Aorta (tissue), 4 donors: ENCODE results near the gene CLDN9. TPM values are rescaled to one million over a fixed set of nuclear protein-coding genes. Genes with fewer than 3 reads are reported as not detected.

Experiments
- polyA plus RNA-seq, 2 donors: library from polyadenylated mRNA; stranded (reverse); fragments of 200-250 nt; gene quantifications; one replicate each; pipeline ENCODE4 v1.2.3, GENCODE V29; 2013
- total RNA-seq, 2 donors: library from RNA; stranded (reverse); fragmentation: NEBNext Ultra II Directional; extraction: Animal tissue kit (Norgen Biotek cat#: 25700); gene quantifications; one replicate each; pipeline ENCODE4 v1.2.1, GENCODE V29; 2021
- donor health status: healthy with polysubstance abuse.
- donor health status: Bipolar disorder and iron deficiency.
- donor health status: DM: no; HTN: no; CAD: no.
- donor health status: DM: yes; HTN: yes; CAD: no.

The CLDN9 gene
- total and polyA plus RNA-seq, 4 donors, result 0.18 to 0.20 TPM; not detected in 2

Other genes with a start within 250 kb of the CLDN9 start
- 100 to 1,000 TPM; 146 to 174 TPM for gene ELOB, start 235.6 kb upstream of the CLDN9 start, total RNA-seq
- 100 to 1,000 TPM; 368 to 843 TPM for gene ELOB, start 235.6 kb upstream of the CLDN9 start, polyA plus RNA-seq
- gene PRSS33, start 225.4 kb upstream of the CLDN9 start, total RNA-seq, result not detected
- gene PRSS33, start 225.4 kb upstream of the CLDN9 start, polyA plus RNA-seq, result under 1 TPM in 1 of 2 donors, not detected in 1; 0.08 TPM
- not detected for gene PRSS41, start 214.5 kb upstream of the CLDN9 start, total RNA-seq
- not detected for gene PRSS41, start 214.5 kb upstream of the CLDN9 start, polyA plus RNA-seq
- gene PRSS21, start 195.7 kb upstream of the CLDN9 start, total RNA-seq, result not detected
- gene PRSS21, start 195.7 kb upstream of the CLDN9 start, polyA plus RNA-seq, result not detected
- gene ZG16B, start 182.6 kb upstream of the CLDN9 start, total RNA-seq, result under 1 TPM in 1 of 2 donors, not detected in 1; 0.48 TPM
- gene ZG16B, start 182.6 kb upstream of the CLDN9 start, polyA plus RNA-seq, result 1 to 10 TPM in 1 of 2 donors, not detected in 1; 4.8 TPM
- gene PRSS22, start 154.8 kb upstream of the CLDN9 start, total RNA-seq, result not detected
- gene PRSS22, start 154.8 kb upstream of the CLDN9 start, polyA plus RNA-seq, result 1 to 10 TPM in 1 of 2 donors, under 1 TPM in 1; 0.31 to 1.5 TPM
- gene FLYWCH2, start 129.7 kb upstream of the CLDN9 start, total RNA-seq, result 10 to 100 TPM; 11.5 to 14.6 TPM
- gene FLYWCH2, start 129.7 kb upstream of the CLDN9 start, polyA plus RNA-seq, result 10 to 100 TPM; 18.8 to 32.6 TPM
- 10 to 100 TPM; 40.6 to 72.4 TPM for gene FLYWCH1, start 101.0 kb upstream of the CLDN9 start, total RNA-seq
- gene FLYWCH1, start 101.0 kb upstream of the CLDN9 start, polyA plus RNA-seq, result 100 to 1,000 TPM in 1 of 2 donors, 10 to 100 TPM in 1; 24.2 to 103 TPM
- not detected for gene KREMEN2, start 48.6 kb upstream of the CLDN9 start, total RNA-seq
- gene KREMEN2, start 48.6 kb upstream of the CLDN9 start, polyA plus RNA-seq, result not detected
- 1 to 10 TPM; 4.0 to 5.7 TPM for gene PAQR4, start 43.6 kb upstream of the CLDN9 start, total RNA-seq
- 1 to 10 TPM; 1.5 to 2.6 TPM for gene PAQR4, start 43.6 kb upstream of the CLDN9 start, polyA plus RNA-seq
- 1 to 10 TPM; 1.5 to 2.4 TPM for gene PKMYT1, start 32.5 kb upstream of the CLDN9 start, total RNA-seq
- gene PKMYT1, start 32.5 kb upstream of the CLDN9 start, polyA plus RNA-seq, result 1 to 10 TPM; 1.1 to 2.4 TPM
- gene CLDN6, start 5.3 kb downstream of the CLDN9 start, total RNA-seq, result not detected
- gene CLDN6, start 5.3 kb downstream of the CLDN9 start, polyA plus RNA-seq, result not detected
- 100 to 1,000 TPM in 1 of 2 donors, 10 to 100 TPM in 1; 60.4 to 271 TPM for gene TNFRSF12A, start 7.4 kb downstream of the CLDN9 start, total RNA-seq
- 100 to 1,000 TPM in 1 of 2 donors, 10 to 100 TPM in 1; 84.9 to 107 TPM for gene TNFRSF12A, start 7.4 kb downstream of the CLDN9 start, polyA plus RNA-seq
- gene HCFC1R1, start 11.0 kb downstream of the CLDN9 start, total RNA-seq, result 10 to 100 TPM; 88.5 to 99.7 TPM
- gene HCFC1R1, start 11.0 kb downstream of the CLDN9 start, polyA plus RNA-seq, result 100 to 1,000 TPM; 299 to 303 TPM
- gene THOC6, start 11.1 kb downstream of the CLDN9 start, total RNA-seq, result 10 to 100 TPM; 18.9 to 29.8 TPM
- gene THOC6, start 11.1 kb downstream of the CLDN9 start, polyA plus RNA-seq, result 10 to 100 TPM; 18.5 to 60.6 TPM
- under 1 TPM; 0.10 to 0.18 TPM for gene BICDL2, start 24.0 kb downstream of the CLDN9 start, total RNA-seq
- 1 to 10 TPM in 1 of 2 donors, under 1 TPM in 1; 0.05 to 3.6 TPM for gene BICDL2, start 24.0 kb downstream of the CLDN9 start, polyA plus RNA-seq
- 10 to 100 TPM in 1 of 2 donors, 1 to 10 TPM in 1; 3.2 to 11.4 TPM for gene MMP25, start 33.6 kb downstream of the CLDN9 start, total RNA-seq
- under 1 TPM; 0.36 to 0.75 TPM for gene MMP25, start 33.6 kb downstream of the CLDN9 start, polyA plus RNA-seq
- 10 to 100 TPM; 30.2 to 71.6 TPM for gene IL32, start 52.7 kb downstream of the CLDN9 start, total RNA-seq
- gene IL32, start 52.7 kb downstream of the CLDN9 start, polyA plus RNA-seq, result 100 to 1,000 TPM in 1 of 2 donors, 10 to 100 TPM in 1; 18.2 to 137 TPM
- not detected for gene ZSCAN10, start 86.4 kb downstream of the CLDN9 start, total RNA-seq
- gene ZSCAN10, start 86.4 kb downstream of the CLDN9 start, polyA plus RNA-seq, result not detected
- 10 to 100 TPM in 1 of 2 donors, 1 to 10 TPM in 1; 7.1 to 10.0 TPM for gene ZNF205, start 99.7 kb downstream of the CLDN9 start, total RNA-seq
- 10 to 100 TPM in 1 of 2 donors, 1 to 10 TPM in 1; 8.9 to 36.6 TPM for gene ZNF205, start 99.7 kb downstream of the CLDN9 start, polyA plus RNA-seq
- 1 to 10 TPM; 8.0 to 8.6 TPM for gene ZNF213, start 122.1 kb downstream of the CLDN9 start, total RNA-seq
- gene ZNF213, start 122.1 kb downstream of the CLDN9 start, polyA plus RNA-seq, result 1 to 10 TPM; 2.3 to 5.6 TPM
- not detected for gene OR1F1, start 175.3 kb downstream of the CLDN9 start, total RNA-seq
- gene OR1F1, start 175.3 kb downstream of the CLDN9 start, polyA plus RNA-seq, result not detected
- 1 to 10 TPM; 7.4 to 8.1 TPM for gene ZNF200, start 222.2 kb downstream of the CLDN9 start, total RNA-seq
- gene ZNF200, start 222.2 kb downstream of the CLDN9 start, polyA plus RNA-seq, result 1 to 10 TPM; 4.0 to 4.5 TPM
- 1 to 10 TPM; 2.9 to 4.5 TPM for gene MEFV, start 243.7 kb downstream of the CLDN9 start, total RNA-seq
- gene MEFV, start 243.7 kb downstream of the CLDN9 start, polyA plus RNA-seq, result 1 to 10 TPM in 1 of 2 donors, under 1 TPM in 1; 0.20 to 1.6 TPM